ENCODE data around the gene ETV7. TPM values are rescaled to one million over a fixed set of nuclear protein-coding genes. Genes with fewer than 3 reads are reported as not detected.

ETV7 gene
- total and polyA plus RNA-seq, 4 donors, result 0.17 to 0.84 (median 0.36) TPM

DNA sequence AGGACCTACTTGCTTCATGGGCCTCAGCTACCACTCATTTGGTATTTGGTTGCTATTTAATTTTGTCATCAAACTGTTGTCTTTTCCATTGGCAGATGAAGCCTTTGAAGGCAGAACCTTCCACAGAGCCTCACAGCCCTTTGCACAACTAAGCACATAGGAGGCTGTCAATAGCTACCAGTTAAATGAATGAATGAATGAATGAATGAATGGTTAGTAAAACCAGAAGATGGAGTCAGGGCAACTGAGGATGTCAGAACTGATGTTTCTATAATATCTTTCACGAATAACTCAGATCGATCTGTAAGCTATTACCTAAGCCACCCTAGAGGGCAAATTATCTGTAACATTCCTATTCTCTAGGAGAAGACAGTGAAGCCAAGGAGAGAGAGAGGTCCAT lies 69.8 kb downstream of the ETV7 start:
- H3K9ac ChIP-seq (ENCODE audit: low read depth in 1 of 2, low read length in 2 of 2), result no peak overlapping the region
- H3K9me3 ChIP-seq (ENCODE audit: control insufficient read depth in 4 of 4, low read length in 3 of 4), result no peaks in the 10 kb centered on the region
- no peak overlapping the region for H3K4me3 ChIP-seq (ENCODE audit: low read depth in 1 of 3, low read length in 3 of 3)
- no peaks in the 10 kb centered on the region for H3K36me3 ChIP-seq (ENCODE audit: control insufficient read depth in 4 of 4, insufficient read depth in 3 of 4, low read depth in 1 of 4, low read length in 3 of 4)
- 91% methylated on average over 2 of the region's 2 CpGs for WGBS
- no peaks in the 10 kb centered on the region for H3K27me3 ChIP-seq (ENCODE audit: control insufficient read depth in 4 of 4, insufficient read depth in 4 of 4, low read length in 3 of 4)
- TF ChIP-seq, protein P1, sequence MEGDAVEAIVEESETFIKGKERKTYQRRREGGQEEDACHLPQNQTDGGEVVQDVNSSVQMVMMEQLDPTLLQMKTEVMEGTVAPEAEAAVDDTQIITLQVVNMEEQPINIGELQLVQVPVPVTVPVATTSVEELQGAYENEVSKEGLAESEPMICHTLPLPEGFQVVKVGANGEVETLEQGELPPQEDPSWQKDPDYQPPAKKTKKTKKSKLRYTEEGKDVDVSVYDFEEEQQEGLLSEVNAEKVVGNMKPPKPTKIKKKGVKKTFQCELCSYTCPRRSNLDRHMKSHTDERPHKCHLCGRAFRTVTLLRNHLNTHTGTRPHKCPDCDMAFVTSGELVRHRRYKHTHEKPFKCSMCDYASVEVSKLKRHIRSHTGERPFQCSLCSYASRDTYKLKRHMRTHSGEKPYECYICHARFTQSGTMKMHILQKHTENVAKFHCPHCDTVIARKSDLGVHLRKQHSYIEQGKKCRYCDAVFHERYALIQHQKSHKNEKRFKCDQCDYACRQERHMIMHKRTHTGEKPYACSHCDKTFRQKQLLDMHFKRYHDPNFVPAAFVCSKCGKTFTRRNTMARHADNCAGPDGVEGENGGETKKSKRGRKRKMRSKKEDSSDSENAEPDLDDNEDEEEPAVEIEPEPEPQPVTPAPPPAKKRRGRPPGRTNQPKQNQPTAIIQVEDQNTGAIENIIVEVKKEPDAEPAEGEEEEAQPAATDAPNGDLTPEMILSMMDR (IDR thresholded peaks at IDR 0.05; ENCODE audit: low read depth, low read length, missing input control), result no peak
- TF ChIP-seq SP1 (IDR thresholded peaks at IDR 0.05) (no peak), NR2F2 (IDR thresholded peaks at IDR 0.05) (no peak), RAD21 (IDR thresholded peaks at IDR 0.05) (no peak), EGR1 (IDR thresholded peaks at IDR 0.05; ENCODE audit: low read depth in 2 of 2) (no peak), HNF4A (conservative IDR thresholded peaks at IDR 0.05) (no peak), FOXA1 (IDR thresholded peaks at IDR 0.05) (no peak), TAF1 (conservative IDR thresholded peaks at IDR 0.05) (no peak), FOXA2 (IDR thresholded peaks at IDR 0.05) (no peak), RXRA (IDR thresholded peaks at IDR 0.05) (no peak), JUND (IDR thresholded peaks at IDR 0.05) (no peak), GABPA (IDR thresholded peaks at IDR 0.05 in 1 of 2, conservative IDR thresholded peaks at IDR 0.05 in 1 of 2) (no peak), HNF4G (IDR thresholded peaks at IDR 0.05) (no peak), YY1 (IDR thresholded peaks at IDR 0.05) (no peak)
- TF ChIP-seq, protein P2, sequence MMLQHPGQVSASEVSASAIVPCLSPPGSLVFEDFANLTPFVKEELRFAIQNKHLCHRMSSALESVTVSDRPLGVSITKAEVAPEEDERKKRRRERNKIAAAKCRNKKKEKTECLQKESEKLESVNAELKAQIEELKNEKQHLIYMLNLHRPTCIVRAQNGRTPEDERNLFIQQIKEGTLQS (IDR thresholded peaks at IDR 0.05), result no peak
- TF ChIP-seq, protein P3, sequence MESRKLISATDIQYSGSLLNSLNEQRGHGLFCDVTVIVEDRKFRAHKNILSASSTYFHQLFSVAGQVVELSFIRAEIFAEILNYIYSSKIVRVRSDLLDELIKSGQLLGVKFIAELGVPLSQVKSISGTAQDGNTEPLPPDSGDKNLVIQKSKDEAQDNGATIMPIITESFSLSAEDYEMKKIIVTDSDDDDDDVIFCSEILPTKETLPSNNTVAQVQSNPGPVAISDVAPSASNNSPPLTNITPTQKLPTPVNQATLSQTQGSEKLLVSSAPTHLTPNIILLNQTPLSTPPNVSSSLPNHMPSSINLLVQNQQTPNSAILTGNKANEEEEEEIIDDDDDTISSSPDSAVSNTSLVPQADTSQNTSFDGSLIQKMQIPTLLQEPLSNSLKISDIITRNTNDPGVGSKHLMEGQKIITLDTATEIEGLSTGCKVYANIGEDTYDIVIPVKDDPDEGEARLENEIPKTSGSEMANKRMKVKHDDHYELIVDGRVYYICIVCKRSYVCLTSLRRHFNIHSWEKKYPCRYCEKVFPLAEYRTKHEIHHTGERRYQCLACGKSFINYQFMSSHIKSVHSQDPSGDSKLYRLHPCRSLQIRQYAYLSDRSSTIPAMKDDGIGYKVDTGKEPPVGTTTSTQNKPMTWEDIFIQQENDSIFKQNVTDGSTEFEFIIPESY (IDR thresholded peaks at IDR 0.05), result no peak
- TF ChIP-seq, protein P4, sequence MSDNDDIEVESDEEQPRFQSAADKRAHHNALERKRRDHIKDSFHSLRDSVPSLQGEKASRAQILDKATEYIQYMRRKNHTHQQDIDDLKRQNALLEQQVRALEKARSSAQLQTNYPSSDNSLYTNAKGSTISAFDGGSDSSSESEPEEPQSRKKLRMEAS (IDR thresholded peaks at IDR 0.05), result no peak
- TF ChIP-seq, protein P5, sequence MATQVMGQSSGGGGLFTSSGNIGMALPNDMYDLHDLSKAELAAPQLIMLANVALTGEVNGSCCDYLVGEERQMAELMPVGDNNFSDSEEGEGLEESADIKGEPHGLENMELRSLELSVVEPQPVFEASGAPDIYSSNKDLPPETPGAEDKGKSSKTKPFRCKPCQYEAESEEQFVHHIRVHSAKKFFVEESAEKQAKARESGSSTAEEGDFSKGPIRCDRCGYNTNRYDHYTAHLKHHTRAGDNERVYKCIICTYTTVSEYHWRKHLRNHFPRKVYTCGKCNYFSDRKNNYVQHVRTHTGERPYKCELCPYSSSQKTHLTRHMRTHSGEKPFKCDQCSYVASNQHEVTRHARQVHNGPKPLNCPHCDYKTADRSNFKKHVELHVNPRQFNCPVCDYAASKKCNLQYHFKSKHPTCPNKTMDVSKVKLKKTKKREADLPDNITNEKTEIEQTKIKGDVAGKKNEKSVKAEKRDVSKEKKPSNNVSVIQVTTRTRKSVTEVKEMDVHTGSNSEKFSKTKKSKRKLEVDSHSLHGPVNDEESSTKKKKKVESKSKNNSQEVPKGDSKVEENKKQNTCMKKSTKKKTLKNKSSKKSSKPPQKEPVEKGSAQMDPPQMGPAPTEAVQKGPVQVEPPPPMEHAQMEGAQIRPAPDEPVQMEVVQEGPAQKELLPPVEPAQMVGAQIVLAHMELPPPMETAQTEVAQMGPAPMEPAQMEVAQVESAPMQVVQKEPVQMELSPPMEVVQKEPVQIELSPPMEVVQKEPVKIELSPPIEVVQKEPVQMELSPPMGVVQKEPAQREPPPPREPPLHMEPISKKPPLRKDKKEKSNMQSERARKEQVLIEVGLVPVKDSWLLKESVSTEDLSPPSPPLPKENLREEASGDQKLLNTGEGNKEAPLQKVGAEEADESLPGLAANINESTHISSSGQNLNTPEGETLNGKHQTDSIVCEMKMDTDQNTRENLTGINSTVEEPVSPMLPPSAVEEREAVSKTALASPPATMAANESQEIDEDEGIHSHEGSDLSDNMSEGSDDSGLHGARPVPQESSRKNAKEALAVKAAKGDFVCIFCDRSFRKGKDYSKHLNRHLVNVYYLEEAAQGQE (IDR thresholded peaks at IDR 0.05), result no peak
- H3K27ac ChIP-seq (ENCODE audit: low read depth in 1 of 2, low read length in 2 of 2), result no peak overlapping the region
- no peak for DNase-seq (ENCODE audit: low spot score)
- no peaks in the 10 kb centered on the region for H3K4me1 ChIP-seq (ENCODE audit: control insufficient read depth in 4 of 4, insufficient read depth in 4 of 4, low read length in 3 of 4)

Other genes with a start within 250 kb of the ETV7 start
- 10 to 100 TPM; 14.9 to 20.0 TPM for gene BRPF3, start 190.9 kb downstream of the ETV7 start, total RNA-seq
- 10 to 100 TPM in 1 of 2 donors, 1 to 10 TPM in 1; 7.5 to 12.5 TPM for gene BRPF3, start 190.9 kb downstream of the ETV7 start, polyA plus RNA-seq
- under 1 TPM; 0.08 to 0.14 TPM for gene PNPLA1, start 117.6 kb downstream of the ETV7 start, total RNA-seq
- under 1 TPM in 1 of 2 donors, not detected in 1; 0.07 TPM for gene PNPLA1, start 117.6 kb downstream of the ETV7 start, polyA plus RNA-seq
- gene BNIP5, start 50.8 kb downstream of the ETV7 start, total RNA-seq, result not detected
- not detected for gene BNIP5, start 50.8 kb downstream of the ETV7 start, polyA plus RNA-seq
- gene PXT1, start 55.2 kb upstream of the ETV7 start, total RNA-seq, result not detected
- gene PXT1, start 55.2 kb upstream of the ETV7 start, polyA plus RNA-seq, result not detected
- gene KCTD20, start 55.3 kb upstream of the ETV7 start, total RNA-seq, result 10 to 100 TPM; 45.2 to 48.5 TPM
- 10 to 100 TPM in 1 of 2 donors, 1 to 10 TPM in 1; 9.5 to 19.1 TPM for gene KCTD20, start 55.3 kb upstream of the ETV7 start, polyA plus RNA-seq
- gene STK38, start 159.8 kb upstream of the ETV7 start, total RNA-seq, result 10 to 100 TPM; 13.3 to 21.8 TPM
- gene STK38, start 159.8 kb upstream of the ETV7 start, polyA plus RNA-seq, result 10 to 100 TPM in 1 of 2 donors, 1 to 10 TPM in 1; 9.3 to 11.2 TPM
- 100 to 1,000 TPM in 1 of 2 donors, 10 to 100 TPM in 1; 62.8 to 101 TPM for gene SRSF3, start 206.7 kb upstream of the ETV7 start, total RNA-seq
- gene SRSF3, start 206.7 kb upstream of the ETV7 start, polyA plus RNA-seq, result 100 to 1,000 TPM; 101 to 103 TPM

All from liver (tissue), 9 donors.